Measurements from ENCODE around the gene COL21A1.

GRCh38 chr6:56263596-56264315 lies 16.4 kb upstream of the COL21A1 start:
- TF ChIP-seq CTCF (conservative IDR thresholded peaks at IDR 0.05; ENCODE audit: low read depth, low read length) (no peak), EZH2 (IDR thresholded peaks at IDR 0.05; ENCODE audit: borderline replicate concordance, low read depth, low read length, poor library complexity, severe bottlenecking) (no peak)

Measured in A673 (cell line).